Stomach (tissue), 9 donors: ENCODE results near the gene PANX1. TPM values are rescaled to one million over a fixed set of nuclear protein-coding genes. Genes with fewer than 3 reads are reported as not detected.

Experiments
- DNase-seq, 2 donors: peaks; one replicate each; pipeline versions ENCODE4 v3.0.0 to v3.0.0-alpha.2; 2013 to 2019
- H3K27ac ChIP-seq, 5 donors: fragments of 200-600 bp in 4 of 5; sonication (generic) in 4 of 5; one replicate each; pipeline ENCODE4 v1.5.1; 2013 to 2019; ENCODE audit warnings: mild to moderate bottlenecking in 1 of 5, moderate library complexity in 1 of 5
- H3K27me3 ChIP-seq, 3 donors: fragments of 200-600 bp; sonication (generic); one replicate each; pipeline ENCODE4 v1.5.1; 2017 to 2019; ENCODE audit warnings: mixed run types in 1 of 3
- H3K36me3 ChIP-seq, 4 donors: fragments of 200-600 bp; sonication (generic); 1 replicate in 3 of 4; 2 replicates in 1 of 4; pipeline ENCODE4 v1.5.1; 2016 to 2019
- H3K4me1 ChIP-seq, 4 donors: fragments of 200-600 bp; sonication (generic); one replicate each; pipeline ENCODE4 v1.5.1; 2016 to 2019
- H3K4me3 ChIP-seq, 4 donors: fragments of 200-600 bp; sonication (generic) in 3 of 4; one replicate each; pipeline ENCODE4 v1.5.1; 2016 to 2019; ENCODE audit warnings: mild to moderate bottlenecking in 1 of 4
- H3K9me3 ChIP-seq, 4 donors: fragments of 200-600 bp; sonication (generic); one replicate each; pipeline ENCODE4 v1.5.1; 2016 to 2019
- CTCF ChIP-seq, 7 experiments: fragments of 450-650 bp in 4 of 7; fragments of 200-600 bp in 3 of 7; sonication (generic) in 3 of 7; IDR thresholded peaks; one replicate each; pipeline ENCODE4 v1.5.1; 2016 to 2019; ENCODE audit warnings: antibody characterized with exemption in 7 of 7, control low read depth in 2 of 7, mild to moderate bottlenecking in 1 of 7
- EP300 ChIP-seq: sonication (generic); formaldehyde crosslinking; IDR thresholded peaks from one replicate; pipeline ENCODE4 v1.6.1; 2017; ENCODE audit warnings: antibody characterized with exemption
- POLR2A ChIP-seq, 4 donors: fragments of 450-650 bp; IDR thresholded peaks; one replicate each; pipeline ENCODE4 v1.6.1; 2016; ENCODE audit warnings: antibody characterized with exemption in 4 of 4, control low read depth in 2 of 4, mild to moderate bottlenecking in 1 of 4, moderate library complexity in 1 of 4
- POLR2AphosphoS5 ChIP-seq, 3 donors: sonication (generic); formaldehyde crosslinking; IDR thresholded peaks; one replicate each; pipeline ENCODE4 v1.6.1; 2016; ENCODE audit warnings: antibody characterized with exemption in 3 of 3
- WGBS, 5 donors: extraction: QIAGEN DNeasy Blood & Tissue Kit in 3 of 5; methylation state at CpG; one replicate each; pipeline versions ENCODE4 v1.1.5 to v1.1.7; 2013 to 2018; 5-methylcytosine and 5-hydroxymethylcytosine counted together
- intact Hi-C: fragments of 100-400 bp; cut with DNase I; formaldehyde crosslinking; loops from one replicate; pipeline ENCODE4 v1.15.1; 2023; ENCODE audit warnings: low total_unique reads
- polyA plus RNA-seq, 3 donors: library from polyadenylated mRNA; stranded (reverse); fragments of 200-250 nt; gene quantifications; one replicate each; pipeline ENCODE4 v1.2.3, GENCODE V29; 2013
- total RNA-seq, 5 donors: library from RNA; depleted of rRNA; stranded (reverse); fragments of >200 nt; gene quantifications; one replicate each; pipeline versions ENCODE4 v1.1.0 to v1.2.3, GENCODE V29; 2014 to 2016
- donor health status: healthy with polysubstance abuse.
- donor health status: Bipolar disorder and iron deficiency.
- donor health status: healthy.

The PANX1 gene
- total and polyA plus RNA-seq, 8 donors = 1.2 to 41.1 (median 11.1) TPM

- DNase-seq = no peak
- H3K4me1 ChIP-seq = no peaks in the 10 kb centered on the region
- H3K9me3 ChIP-seq = peaks cover 0 to 8% (median 0%) of the 10 kb centered on the region in 4 donors
- TF ChIP-seq POLR2AphosphoS5 (IDR thresholded peaks at IDR 0.05) (no peak), EP300 (no peak), POLR2A (IDR thresholded peaks at IDR 0.05) (no peak), CTCF (IDR thresholded peaks at IDR 0.05) (no peak)
- no peak overlapping the region for H3K4me3 ChIP-seq
- intact Hi-C loops = no loop called here
- 87 to 93% (median 92%) methylated on average over 6 of the region's 6 CpGs for WGBS, 5 donors
- H3K27me3 ChIP-seq = no peaks in the 10 kb centered on the region
- H3K27ac ChIP-seq = no peak overlapping the region
- H3K36me3 ChIP-seq = no peaks in the 10 kb centered on the region
These were observed 39.3 kb upstream of the PANX1 start for GRCh38 chr11:94089341-94089740.

GRCh38 chr11:94090401-94090800, 38.2 kb upstream of the PANX1 start:
- Histone ChIP-seq H3K36me3 (no peaks in the 10 kb centered on the region), H3K27ac (no peak overlapping the region), H3K4me1 (no peaks in the 10 kb centered on the region), H3K27me3 (no peaks in the 10 kb centered on the region), H3K4me3 (no peak overlapping the region), H3K9me3 (peaks cover 0 to 8% (median 0%) of the 10 kb centered on the region in 4 donors)
- intact Hi-C loops = no loop called here
- WGBS, 5 donors = 41 to 59% (median 50%) methylated on average over 1 of the region's 1 CpG
- TF ChIP-seq POLR2A (IDR thresholded peaks at IDR 0.05) (no peak), POLR2AphosphoS5 (IDR thresholded peaks at IDR 0.05) (no peak), CTCF (IDR thresholded peaks at IDR 0.05) (no peak), EP300 (no peak)
- DNase-seq = no peak

GRCh38 chr11:94091091-94091490, 37.5 kb upstream of the PANX1 start:
- TF ChIP-seq EP300 (no peak), CTCF (IDR thresholded peaks at IDR 0.05) (no peak), POLR2AphosphoS5 (IDR thresholded peaks at IDR 0.05) (no peak), POLR2A (IDR thresholded peaks at IDR 0.05) (no peak)
- Histone ChIP-seq H3K27me3 (no peaks in the 10 kb centered on the region), H3K9me3 (peaks cover 0 to 8% (median 0%) of the 10 kb centered on the region in 4 donors), H3K27ac (no peak overlapping the region), H3K4me1 (no peaks in the 10 kb centered on the region), H3K4me3 (no peak overlapping the region), H3K36me3 (no peaks in the 10 kb centered on the region)
- intact Hi-C loops = no loop called here
- no peak for DNase-seq
- WGBS, 5 donors = 55 to 71% (median 65%) methylated on average over 1 of the region's 1 CpG

GRCh38 chr11:94100253-94100652, 28.4 kb upstream of the PANX1 start:
- peaks cover 0 to 6% (median 0%) of the 10 kb centered on the region in 4 donors for H3K9me3 ChIP-seq
- H3K27ac ChIP-seq = no peak overlapping the region
- no peak overlapping the region for H3K4me3 ChIP-seq
- DNase-seq = no peak
- H3K36me3 ChIP-seq = no peaks in the 10 kb centered on the region
- intact Hi-C loops = no loop called here
- no peaks in the 10 kb centered on the region for H3K27me3 ChIP-seq
- no peaks in the 10 kb centered on the region for H3K4me1 ChIP-seq
- TF ChIP-seq EP300 (no peak), POLR2AphosphoS5 (IDR thresholded peaks at IDR 0.05) (no peak), CTCF (IDR thresholded peaks at IDR 0.05) (no peak), POLR2A (IDR thresholded peaks at IDR 0.05) (no peak)
